Measurements from ENCODE around the gene F11R. TPM values are rescaled to one million over a fixed set of nuclear protein-coding genes. Genes with fewer than 3 reads are reported as not detected.
"Not testable (repeated sequence)": the region's sequence is repeated elsewhere in the genome, so short reads cannot be mapped to it uniquely, and the experiment has no call there.

The F11R gene
- total RNA-seq, 2 experiments from 2014 or later, result 13.5 to 25.0 TPM

DNA sequence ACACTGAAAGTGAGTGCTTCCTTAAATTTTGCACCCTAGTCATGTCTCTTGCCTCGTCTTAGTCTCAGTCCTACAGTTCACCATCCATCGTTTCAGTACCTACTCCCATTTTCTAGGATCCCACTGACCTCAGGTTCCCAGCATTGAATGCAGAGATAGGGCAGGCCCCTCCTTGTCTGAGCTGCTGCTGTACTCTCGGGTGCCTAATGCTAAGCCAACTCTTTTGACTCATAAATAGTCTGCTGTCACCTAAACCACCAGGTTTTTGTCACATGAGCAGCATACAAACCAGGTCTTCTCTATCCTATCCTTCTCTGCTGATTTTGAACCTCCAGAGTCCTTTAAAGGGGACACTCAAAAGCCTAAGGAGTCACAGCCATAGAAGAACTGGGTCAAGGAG is 45.7 kb upstream of the F11R start:
- H3K9me3 ChIP-seq (ENCODE audit: low read length), result no peaks in the 10 kb centered on the region
- peaks cover 65% of the 10 kb centered on the region for H3K79me2 ChIP-seq (ENCODE audit: insufficient read depth, low read depth, low read length)
- H4K20me1 ChIP-seq (ENCODE audit: insufficient read depth, low read length), result peaks cover 6% of the 10 kb centered on the region; the same call in 1 of the 2 replicates
- CTCF ChIA-PET (ENCODE audit: unreplicated experiment), result no interaction called here
- H3K36me3 ChIP-seq (ENCODE audit: insufficient read depth, low read length), result peaks cover 44% of the 10 kb centered on the region
- POLR2A ChIA-PET, result no interaction called here
- peak overlapping the region; percentile 18; the same call in 1 of the 2 replicates for H3K4me2 ChIP-seq (ENCODE audit: low read length)
- no peaks in the 10 kb centered on the region for H3K9me2 ChIP-seq (ENCODE audit: insufficient read depth, low read length)
- H3K27ac ChIP-seq (ENCODE audit: low read depth, low read length, poor library complexity, severe bottlenecking), result no peak overlapping the region
- H3K4me3 ChIP-seq (ENCODE audit: low read depth, low read length, poor library complexity, severe bottlenecking), result no peak overlapping the region
- TSS peak; percentile 30 for BruUV-seq (replicated peaks)
- DNase-seq (ENCODE audit: low spot score), result no peak
- no peak for TF ChIP-seq EZH2phosphoT487 (IDR thresholded peaks at IDR 0.05; ENCODE audit: borderline replicate concordance, low read depth, low read length)
- TF ChIP-seq, protein P1, sequence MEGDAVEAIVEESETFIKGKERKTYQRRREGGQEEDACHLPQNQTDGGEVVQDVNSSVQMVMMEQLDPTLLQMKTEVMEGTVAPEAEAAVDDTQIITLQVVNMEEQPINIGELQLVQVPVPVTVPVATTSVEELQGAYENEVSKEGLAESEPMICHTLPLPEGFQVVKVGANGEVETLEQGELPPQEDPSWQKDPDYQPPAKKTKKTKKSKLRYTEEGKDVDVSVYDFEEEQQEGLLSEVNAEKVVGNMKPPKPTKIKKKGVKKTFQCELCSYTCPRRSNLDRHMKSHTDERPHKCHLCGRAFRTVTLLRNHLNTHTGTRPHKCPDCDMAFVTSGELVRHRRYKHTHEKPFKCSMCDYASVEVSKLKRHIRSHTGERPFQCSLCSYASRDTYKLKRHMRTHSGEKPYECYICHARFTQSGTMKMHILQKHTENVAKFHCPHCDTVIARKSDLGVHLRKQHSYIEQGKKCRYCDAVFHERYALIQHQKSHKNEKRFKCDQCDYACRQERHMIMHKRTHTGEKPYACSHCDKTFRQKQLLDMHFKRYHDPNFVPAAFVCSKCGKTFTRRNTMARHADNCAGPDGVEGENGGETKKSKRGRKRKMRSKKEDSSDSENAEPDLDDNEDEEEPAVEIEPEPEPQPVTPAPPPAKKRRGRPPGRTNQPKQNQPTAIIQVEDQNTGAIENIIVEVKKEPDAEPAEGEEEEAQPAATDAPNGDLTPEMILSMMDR (conservative IDR thresholded peaks at IDR 0.05; ENCODE audit: low read length), result no peak
- H2AFZ ChIP-seq (ENCODE audit: low read length), result no peak overlapping the region
- intact Hi-C loops (cut with micrococcal nuclease; ENCODE audit: unreplicated experiment), result no loop called here
- peaks cover 30% of the 10 kb centered on the region for H3K4me1 ChIP-seq (ENCODE audit: insufficient read depth, low read length, poor library complexity, severe bottlenecking)

DNA sequence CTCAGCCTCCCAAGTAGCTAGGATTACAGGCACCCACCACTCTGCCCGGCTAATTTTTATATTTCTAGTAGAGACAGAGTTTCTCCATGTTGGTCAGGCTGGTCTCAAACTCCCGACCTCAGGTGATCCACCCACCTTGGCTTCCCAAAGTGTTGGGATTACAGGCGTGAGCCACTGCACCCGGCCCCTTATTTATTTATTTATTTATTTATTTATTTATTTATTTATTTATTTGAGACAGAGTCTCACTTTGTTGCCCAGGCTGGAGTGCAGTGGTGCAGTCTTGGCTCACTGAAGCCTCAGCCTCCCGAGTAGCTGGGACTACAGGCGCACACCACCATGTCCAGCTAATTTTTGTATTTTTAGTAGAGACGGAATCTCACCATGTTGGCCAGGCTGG is 44.7 kb upstream of the F11R start:
- BruUV-seq (replicated peaks); H3K9me2 ChIP-seq (ENCODE audit: insufficient read depth, low read length); DNase-seq (ENCODE audit: low spot score); H3K27ac ChIP-seq (ENCODE audit: low read depth, low read length, poor library complexity, severe bottlenecking); H3K9me3 ChIP-seq (ENCODE audit: low read length); H3K4me3 ChIP-seq (ENCODE audit: low read depth, low read length, poor library complexity, severe bottlenecking); H4K20me1 ChIP-seq (ENCODE audit: insufficient read depth, low read length); intact Hi-C loops (cut with micrococcal nuclease; ENCODE audit: unreplicated experiment); H2AFZ ChIP-seq (ENCODE audit: low read length); CTCF ChIA-PET (ENCODE audit: unreplicated experiment); H3K4me2 ChIP-seq (ENCODE audit: low read length): not testable (repeated sequence)
- POLR2A ChIA-PET, result interaction anchor here (0.6 kb wide), 1 partner anchor 51 kb away, joined by 3 read pairs; no protein-coding TSS in a partner anchor
- Histone ChIP-seq H3K4me1 (ENCODE audit: insufficient read depth, low read length, poor library complexity, severe bottlenecking) (peaks cover 24% of the 10 kb centered on the region), H3K79me2 (ENCODE audit: insufficient read depth, low read depth, low read length) (peaks cover 68% of the 10 kb centered on the region), H3K36me3 (ENCODE audit: insufficient read depth, low read length) (peaks cover 47% of the 10 kb centered on the region)

DNA sequence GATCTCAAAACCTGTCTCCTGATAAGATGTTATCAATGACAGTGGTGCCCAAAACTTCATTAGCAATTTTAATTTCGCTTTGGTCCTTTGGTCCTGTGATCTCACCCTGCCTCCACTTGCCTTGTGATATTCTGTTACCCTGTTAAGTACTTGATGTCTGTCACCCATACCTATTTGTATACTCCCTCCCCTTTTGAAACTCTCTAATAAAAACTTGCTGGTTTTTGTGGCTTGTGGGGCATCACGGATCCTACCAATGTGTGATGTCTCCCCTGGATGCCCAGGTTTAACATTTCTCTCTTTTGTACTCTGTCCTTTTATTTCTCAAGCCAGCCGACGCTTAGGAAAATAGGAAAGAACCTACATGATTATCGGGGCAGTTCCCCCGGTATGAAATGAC is 43.0 kb upstream of the F11R start:
- H3K9me2 ChIP-seq (ENCODE audit: insufficient read depth, low read length); H3K9me3 ChIP-seq (ENCODE audit: low read length); POLR2A ChIA-PET; H2AFZ ChIP-seq (ENCODE audit: low read length); intact Hi-C loops (cut with micrococcal nuclease; ENCODE audit: unreplicated experiment); H3K4me3 ChIP-seq (ENCODE audit: low read depth, low read length, poor library complexity, severe bottlenecking); H3K27ac ChIP-seq (ENCODE audit: low read depth, low read length, poor library complexity, severe bottlenecking); BruUV-seq (replicated peaks); CTCF ChIA-PET (ENCODE audit: unreplicated experiment); H4K20me1 ChIP-seq (ENCODE audit: insufficient read depth, low read length); H3K4me2 ChIP-seq (ENCODE audit: low read length); DNase-seq (ENCODE audit: low spot score): not testable (repeated sequence)
- peaks cover 16% of the 10 kb centered on the region for H3K4me1 ChIP-seq (ENCODE audit: insufficient read depth, low read length, poor library complexity, severe bottlenecking)
- peaks cover 59% of the 10 kb centered on the region for H3K36me3 ChIP-seq (ENCODE audit: insufficient read depth, low read length)
- peaks cover 61% of the 10 kb centered on the region for H3K79me2 ChIP-seq (ENCODE audit: insufficient read depth, low read depth, low read length)

DNA sequence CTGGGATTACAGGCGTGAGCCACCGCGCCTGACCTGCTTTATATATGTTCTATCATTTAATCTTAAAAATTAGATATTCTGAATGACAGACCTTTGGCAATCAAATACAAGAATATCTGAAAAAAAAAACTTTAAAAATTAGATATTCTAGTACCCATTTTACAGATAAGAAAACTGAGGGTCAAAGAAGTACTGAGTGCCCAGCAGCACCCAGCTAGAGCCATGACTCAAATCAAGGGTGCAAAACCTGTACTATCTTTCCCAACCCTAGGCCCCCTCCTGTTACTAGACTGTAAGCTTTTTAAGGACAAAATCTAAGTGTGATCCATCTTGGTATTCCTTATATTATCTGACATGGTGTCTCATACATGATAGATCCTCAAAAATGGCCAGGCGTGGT is 40.5 kb upstream of the F11R start:
- no peaks in the 10 kb centered on the region for H3K4me1 ChIP-seq (ENCODE audit: insufficient read depth, low read length, poor library complexity, severe bottlenecking)
- CTCF ChIA-PET (ENCODE audit: unreplicated experiment), result interaction anchor here (1.5 kb wide), 1 partner anchor 14 kb away, joined by 3 read pairs; no protein-coding TSS in a partner anchor
- BruUV-seq (replicated peaks), result no TSS peak
- H3K9me3 ChIP-seq (ENCODE audit: low read length), result no peaks in the 10 kb centered on the region
- no peak overlapping the region for H3K4me3 ChIP-seq (ENCODE audit: low read depth, low read length, poor library complexity, severe bottlenecking)
- intact Hi-C loops (cut with micrococcal nuclease; ENCODE audit: unreplicated experiment), result no loop called here
- POLR2A ChIA-PET, result interaction anchor here (0.6 to 2.4 kb wide), 2 partner anchors 15 to 122 kb away, joined by 3 to 9 read pairs; partner anchors contain the start of gene USF1
- peaks cover 35% of the 10 kb centered on the region for H3K79me2 ChIP-seq (ENCODE audit: insufficient read depth, low read depth, low read length)
- H3K27ac ChIP-seq (ENCODE audit: low read depth, low read length, poor library complexity, severe bottlenecking), result no peak overlapping the region
- TF ChIP-seq, protein P1 (conservative IDR thresholded peaks at IDR 0.05; ENCODE audit: low read length), result no peak
- TF ChIP-seq EZH2phosphoT487 (IDR thresholded peaks at IDR 0.05; ENCODE audit: borderline replicate concordance, low read depth, low read length), result no peak
- no peaks in the 10 kb centered on the region for H3K9me2 ChIP-seq (ENCODE audit: insufficient read depth, low read length)
- H2AFZ ChIP-seq (ENCODE audit: low read length), result no peak overlapping the region
- DNase-seq (ENCODE audit: low spot score), result no peak
- H4K20me1 ChIP-seq (ENCODE audit: insufficient read depth, low read length), result no peaks in the 10 kb centered on the region; the same call in 1 of the 2 replicates
- H3K4me2 ChIP-seq (ENCODE audit: low read length), result no peak overlapping the region
- peaks cover 70% of the 10 kb centered on the region for H3K36me3 ChIP-seq (ENCODE audit: insufficient read depth, low read length)

All from OCI-LY7 (cell line).